Breast epithelium (tissue), 4 donors: ENCODE results near the gene JUND. TPM values are rescaled to one million over a fixed set of nuclear protein-coding genes. Genes with fewer than 3 reads are reported as not detected.
A peak's percentile ranks its signal among the peaks of the same experiment; 100 is the strongest.

Source experiments
- DNase-seq, 2 donors: peaks; one replicate each; pipeline ENCODE4 v3.0.0-alpha.2; 2019; ENCODE audit warnings: low spot score in 2 of 2
- H3K27ac ChIP-seq, 2 donors: fragments of 200-600 bp; sonication (generic) in 1 of 2; one replicate each; pipeline ENCODE4 v1.5.1; 2016 to 2019; ENCODE audit warnings: mild to moderate bottlenecking in 1 of 2
- H3K27me3 ChIP-seq, 2 donors: fragments of 200-600 bp; sonication (generic) in 1 of 2; one replicate each; pipeline versions ENCODE4 v1.5.1 to v1.6.0; 2017 to 2019; ENCODE audit warnings: control low read depth in 1 of 2, mild to moderate bottlenecking in 1 of 2
- H3K36me3 ChIP-seq: fragments of 200-600 bp; one replicate; pipeline ENCODE4 v1.5.1; 2019
- H3K4me1 ChIP-seq, 2 donors: fragments of 200-600 bp; sonication (generic); one replicate each; pipeline ENCODE4 v1.5.1; 2016 to 2019; ENCODE audit warnings: control low read depth in 1 of 2
- H3K4me3 ChIP-seq, 3 donors: fragments of 200-600 bp; sonication (generic); 1 replicate in 2 of 3; 2 replicates in 1 of 3; pipeline ENCODE4 v1.5.1; 2016 to 2019; ENCODE audit warnings: mild to moderate bottlenecking in 3 of 3, moderate library complexity in 2 of 3
- H3K9me3 ChIP-seq, 2 donors: fragments of 200-600 bp; sonication (generic) in 1 of 2; one replicate each; pipeline ENCODE4 v1.5.1; 2016 to 2019; ENCODE audit warnings: control low read depth in 1 of 2
- CTCF ChIP-seq, 3 donors: fragments of 450-650 bp; IDR thresholded peaks; one replicate each; pipeline ENCODE4 v1.5.1; 2016 to 2017; ENCODE audit warnings: antibody characterized with exemption in 3 of 3, mild to moderate bottlenecking in 3 of 3, moderate library complexity in 3 of 3
- POLR2A ChIP-seq: fragments of 450-650 bp; IDR thresholded peaks from one replicate; pipeline ENCODE4 v1.6.1; 2016; ENCODE audit warnings: antibody characterized with exemption, mild to moderate bottlenecking, moderate library complexity
- POLR2AphosphoS5 ChIP-seq, 3 donors: sonication (generic); formaldehyde crosslinking; IDR thresholded peaks; one replicate each; pipeline ENCODE4 v1.6.1; 2017; ENCODE audit warnings: antibody characterized with exemption in 3 of 3
- intact Hi-C: fragments of 100-400 bp; cut with DNase I; formaldehyde crosslinking; loops from one replicate; pipeline ENCODE4 v1.15.1; 2023; ENCODE audit warnings: low total_unique reads
- total RNA-seq, 3 donors: library from RNA; depleted of rRNA; stranded (reverse); fragments of >200 nt; gene quantifications; one replicate each; pipeline ENCODE4 v1.1.0, GENCODE V29; 2016

Gene JUND
- total RNA-seq, 3 donors from 2014 or later = 325 to 833 (median 602) TPM

- Histone ChIP-seq H3K36me3 (no peaks in the 10 kb centered on the region), H3K27ac (no peak overlapping the region), H3K27me3 (no peaks in the 10 kb centered on the region), H3K4me3 (no peak overlapping the region), H3K9me3 (no peaks in the 10 kb centered on the region), H3K4me1 (peaks cover 4 to 6% of the 10 kb centered on the region in 2 donors)
- intact Hi-C loops = loop anchor here (10.0 kb wide), 1 partner anchor 1315 kb away; the partner anchor contains the start of gene LPAR2
- no peak for TF ChIP-seq CTCF (IDR thresholded peaks at IDR 0.05)
- no peak for TF ChIP-seq POLR2AphosphoS5 (IDR thresholded peaks at IDR 0.05)
- no peak for TF ChIP-seq POLR2A
- DNase-seq = no peak
These were observed 28.2 kb upstream of the JUND start for GRCh38 chr19:18309525-18310064.

- Histone ChIP-seq H3K9me3 (no peaks in the 10 kb centered on the region), H3K36me3 (no peaks in the 10 kb centered on the region), H3K4me1 (peaks cover 4 to 6% of the 10 kb centered on the region in 2 donors), H3K27ac (peak overlapping the region in 1 of 2 donors; percentile 7), H3K27me3 (no peaks in the 10 kb centered on the region), H3K4me3 (no peak overlapping the region)
- intact Hi-C loops = no loop called here
- TF ChIP-seq CTCF (IDR thresholded peaks at IDR 0.05) (no peak), POLR2A (no peak), POLR2AphosphoS5 (IDR thresholded peaks at IDR 0.05) (no peak)
- no peak for DNase-seq
These were observed 27.5 kb upstream of the JUND start for GRCh38 chr19:18308948-18309325.

- Histone ChIP-seq H3K4me3 (no peak overlapping the region), H3K4me1 (peaks cover 4 to 6% of the 10 kb centered on the region in 2 donors), H3K9me3 (no peaks in the 10 kb centered on the region), H3K27ac (peak overlapping the region in 1 of 2 donors; percentile 48), H3K27me3 (no peaks in the 10 kb centered on the region), H3K36me3 (no peaks in the 10 kb centered on the region)
- TF ChIP-seq POLR2AphosphoS5 (IDR thresholded peaks at IDR 0.05) = no peak
- no peak for DNase-seq
- intact Hi-C loops = no loop called here
These were observed 26.9 kb upstream of the JUND start for GRCh38 chr19:18308051-18308947.

GRCh38 chr19:18307271-18307681 is 25.9 kb upstream of the JUND start:
- Histone ChIP-seq H3K4me3 (no peak overlapping the region), H3K36me3 (no peaks in the 10 kb centered on the region), H3K4me1 (peaks cover 4 to 6% of the 10 kb centered on the region in 2 donors), H3K9me3 (no peaks in the 10 kb centered on the region), H3K27me3 (no peaks in the 10 kb centered on the region), H3K27ac (peak overlapping the region in 1 of 2 donors; percentile 48)
- intact Hi-C loops = no loop called here
- no peak for TF ChIP-seq CTCF (IDR thresholded peaks at IDR 0.05)
- TF ChIP-seq POLR2A = no peak
- no peak for TF ChIP-seq POLR2AphosphoS5 (IDR thresholded peaks at IDR 0.05)
- DNase-seq = no peak

GRCh38 chr19:18306888-18307260 is 25.5 kb upstream of the JUND start:
- DNase-seq = no peak
- Histone ChIP-seq H3K4me1 (peaks cover 4 to 6% of the 10 kb centered on the region in 2 donors), H3K9me3 (no peaks in the 10 kb centered on the region), H3K27me3 (no peaks in the 10 kb centered on the region), H3K27ac (peak overlapping the region; percentile 92), H3K4me3 (no peak overlapping the region), H3K36me3 (no peaks in the 10 kb centered on the region)
- intact Hi-C loops = no loop called here
- TF ChIP-seq POLR2AphosphoS5 (IDR thresholded peaks at IDR 0.05) (no peak), POLR2A (no peak), CTCF (IDR thresholded peaks at IDR 0.05) (no peak)
